ENCODE data around the gene EYA2.
"Not testable (repeated sequence)": the region's sequence is repeated elsewhere in the genome, so short reads cannot be mapped to it uniquely, and the experiment has no call there.

Gene EYA2

DNA sequence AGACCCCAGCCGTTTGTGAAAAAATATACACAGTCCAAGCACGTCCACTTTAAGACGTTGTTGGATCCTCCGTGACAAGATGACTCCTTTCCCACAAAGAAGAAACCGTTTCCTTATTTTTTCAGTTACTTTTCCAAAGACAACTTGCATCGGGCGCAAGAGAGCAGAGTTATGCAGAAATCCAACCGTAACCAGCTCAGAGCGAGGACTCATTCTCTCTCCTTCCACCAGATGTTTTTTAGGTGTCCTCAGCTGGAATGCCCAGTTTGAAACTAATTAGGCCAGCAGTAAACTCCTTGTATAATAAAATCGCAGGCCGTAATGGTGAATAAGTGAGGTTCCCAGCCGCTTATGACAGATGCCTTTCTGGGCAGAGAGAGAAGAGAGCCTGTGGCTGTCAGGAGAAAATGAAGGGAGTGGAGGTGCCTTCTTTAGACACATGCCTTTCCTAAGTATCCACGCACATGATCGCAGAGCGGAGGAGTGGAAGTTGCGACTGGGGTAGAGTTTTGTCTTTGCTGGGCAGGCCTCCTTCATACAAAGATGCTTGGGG is 2.8 kb downstream of the EYA2 start:
- DNase-seq = no peak

DNA sequence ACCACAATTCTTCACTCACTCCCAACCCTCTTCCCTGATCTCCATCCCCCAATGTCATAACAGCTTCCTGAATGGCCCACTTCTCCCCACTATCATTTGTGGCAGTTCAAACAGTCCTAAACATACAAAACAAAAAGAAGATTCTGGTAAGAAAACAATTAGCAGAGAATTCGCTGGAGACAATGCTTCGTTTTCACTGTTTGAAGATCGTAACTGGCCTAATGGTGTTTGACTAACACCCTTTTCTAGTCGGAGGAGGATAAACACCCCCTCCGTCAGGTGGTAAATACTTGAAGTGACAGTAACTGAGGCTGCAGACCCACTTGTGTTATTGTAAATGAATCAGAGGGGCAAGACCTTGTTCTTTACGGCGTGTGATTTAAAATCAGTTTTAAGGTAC is 3.8 kb downstream of the EYA2 start:
- DNase-seq = no peak

DNA sequence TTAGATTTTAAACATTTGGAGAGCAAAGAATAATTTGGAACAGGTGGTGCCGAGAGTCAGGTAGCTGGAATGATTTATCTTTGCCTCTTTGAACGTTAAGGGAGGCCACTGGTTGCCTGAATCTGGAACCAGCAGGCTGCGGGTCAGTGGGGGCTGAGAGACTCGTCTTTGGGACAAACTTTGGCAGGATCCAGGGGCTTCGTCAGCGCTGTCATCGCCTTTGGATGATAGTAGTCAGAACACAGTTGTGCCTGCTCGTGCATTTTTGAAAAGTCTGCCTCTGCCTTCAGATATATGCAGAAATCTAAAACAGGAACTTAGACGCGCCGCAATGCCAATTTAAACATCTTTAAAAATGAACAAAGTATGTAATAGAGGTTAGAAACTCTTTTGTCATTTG is 5.0 kb downstream of the EYA2 start:
- no peak for DNase-seq

GRCh38 chr20:46900086-46900485 is 5.4 kb downstream of the EYA2 start:
- no peak for DNase-seq

- no peak for DNase-seq
Observed at GRCh38 chr20:46900826-46901225, 6.2 kb downstream of the EYA2 start.

GRCh38 chr20:46901638-46902037 is 7.0 kb downstream of the EYA2 start:
- DNase-seq = no peak

GRCh38 chr20:46903256-46903655 is 8.6 kb downstream of the EYA2 start:
- no peak for DNase-seq

DNA sequence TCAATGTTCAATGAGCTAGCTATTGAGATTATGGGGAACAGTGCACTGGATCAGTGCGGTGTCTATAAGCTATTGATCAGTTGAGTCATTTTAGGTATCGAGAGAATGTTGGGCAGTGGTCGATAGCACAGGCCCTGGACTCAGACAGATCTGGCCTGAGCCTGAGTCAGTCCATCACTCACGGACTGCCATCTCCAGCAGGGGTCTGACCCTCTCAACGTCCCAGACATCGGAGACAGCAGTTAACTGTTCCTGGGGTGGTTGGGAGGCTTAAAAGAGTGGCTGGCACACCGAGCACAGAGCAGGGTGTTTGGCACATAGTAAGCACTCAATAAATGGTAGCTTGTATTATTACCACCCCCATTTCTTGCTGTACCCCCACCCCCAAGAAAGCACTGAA is 9.3 kb downstream of the EYA2 start:
- no peak for DNase-seq

DNA sequence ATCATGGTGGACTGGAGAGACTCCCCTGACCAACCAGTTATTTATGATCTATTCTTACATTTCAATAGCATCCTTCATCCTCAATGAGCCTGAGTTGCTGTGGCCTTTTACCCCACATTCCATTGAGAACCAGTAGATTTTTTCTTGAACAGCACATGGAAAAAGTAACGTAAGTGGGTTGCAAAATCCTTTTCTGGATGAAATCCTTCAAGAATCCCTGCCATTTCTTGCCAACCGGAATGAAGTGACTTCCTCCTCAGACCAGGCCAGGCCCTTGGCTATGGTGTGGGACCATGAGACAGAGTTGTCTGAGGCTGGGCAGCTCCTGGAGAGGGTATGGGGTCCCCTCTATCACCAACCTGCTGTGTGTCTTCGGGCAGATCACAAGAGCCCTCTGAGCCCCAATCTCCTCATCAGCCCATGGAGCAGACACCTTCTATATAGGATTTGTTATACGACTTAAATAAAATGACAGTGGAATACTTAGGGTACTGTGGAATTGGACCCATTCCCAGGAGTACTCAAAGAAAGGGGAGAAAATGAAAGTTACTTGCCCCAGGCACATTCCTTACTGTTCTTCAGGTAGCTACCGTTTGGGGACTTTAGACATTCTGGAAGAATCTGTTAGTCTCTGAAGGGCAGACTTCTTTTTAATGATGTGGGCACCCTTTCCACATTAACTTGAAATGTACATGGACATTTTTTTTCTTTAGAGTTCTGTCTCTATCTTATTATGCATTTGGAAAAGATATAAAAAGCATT is 10.9 kb downstream of the EYA2 start:
- no peak for DNase-seq

GRCh38 chr20:46913329-46914044 is 18.8 kb downstream of the EYA2 start:
- no peak for DNase-seq

DNA sequence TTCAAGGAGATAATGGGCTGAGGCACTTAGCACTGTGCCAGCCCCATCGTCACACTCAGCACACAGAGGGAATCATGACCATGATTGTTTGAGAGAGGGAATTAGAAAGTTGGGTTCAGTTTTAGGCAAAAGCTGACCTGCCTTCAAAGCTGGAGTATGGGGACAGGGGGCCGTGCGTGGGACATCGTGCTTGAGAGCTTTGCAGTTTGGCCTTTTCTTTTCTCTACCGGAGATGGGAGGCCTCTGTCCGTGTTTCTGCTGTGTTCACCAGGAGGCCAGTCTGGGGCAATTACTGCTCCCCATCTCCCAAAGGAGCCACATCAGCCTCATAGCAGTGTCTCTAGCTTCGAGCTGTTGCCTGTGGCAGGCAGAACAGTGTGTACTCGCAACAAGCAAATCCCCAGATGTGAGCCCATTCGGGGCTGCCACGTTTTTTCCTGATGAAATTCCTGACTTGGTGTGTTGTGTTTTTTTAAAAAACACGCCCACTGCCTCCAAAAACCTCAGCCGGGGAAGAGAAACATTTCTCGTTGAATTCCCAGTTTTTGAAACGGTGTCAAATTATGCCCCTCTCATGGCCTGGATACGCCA is 20.2 kb downstream of the EYA2 start:
- no peak for DNase-seq

DNA sequence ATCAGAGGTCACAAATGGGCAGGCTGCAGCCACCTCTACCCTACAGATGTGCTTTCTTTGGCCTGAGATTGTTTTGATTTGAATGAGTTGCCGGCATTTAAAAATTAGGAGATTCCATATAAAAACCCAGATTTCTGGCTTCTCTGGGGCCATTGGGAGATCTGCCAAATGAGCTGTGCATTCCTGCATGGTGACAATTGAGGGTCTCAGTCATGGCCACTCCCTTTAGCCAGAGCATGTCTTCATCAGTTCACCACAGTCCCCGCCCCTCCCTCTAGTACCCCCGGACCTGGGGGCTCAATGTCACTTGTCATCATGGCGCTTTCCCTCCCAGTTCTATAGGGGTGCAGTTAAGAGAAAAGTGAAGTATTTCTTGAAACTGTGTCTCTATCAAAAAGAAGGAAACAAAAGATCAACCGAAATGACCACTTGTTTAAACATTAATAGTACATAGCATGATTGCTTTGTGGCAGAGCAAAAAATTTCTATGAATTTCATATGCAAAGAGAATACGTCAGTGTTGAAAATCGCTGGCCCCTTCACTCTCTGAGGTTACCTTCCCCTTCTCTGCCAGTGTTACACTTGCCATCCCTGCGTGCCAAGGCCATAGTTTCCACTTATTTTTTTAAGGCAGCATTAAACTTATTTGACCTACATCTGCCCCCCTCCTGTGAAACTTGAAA is 21.1 kb downstream of the EYA2 start:
- DNase-seq = peak; percentile 31

DNA sequence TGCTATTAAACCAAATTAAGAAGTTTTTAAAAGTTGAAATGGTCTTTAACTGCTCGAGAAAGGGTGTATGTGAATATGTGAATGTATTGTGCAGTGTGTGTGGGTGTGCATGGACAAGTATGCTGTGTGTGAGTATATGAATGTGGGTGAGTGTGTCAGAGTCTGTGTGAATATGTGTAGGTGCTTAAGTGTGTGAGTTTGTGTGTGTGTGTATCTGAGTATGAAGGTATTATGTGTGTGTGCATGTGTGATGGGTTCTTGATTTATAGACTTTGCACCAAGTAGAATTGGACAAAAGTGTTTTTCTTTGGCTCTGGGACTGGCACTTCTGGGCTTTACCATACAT is 21.6 kb downstream of the EYA2 start:
- no peak for DNase-seq

DNA sequence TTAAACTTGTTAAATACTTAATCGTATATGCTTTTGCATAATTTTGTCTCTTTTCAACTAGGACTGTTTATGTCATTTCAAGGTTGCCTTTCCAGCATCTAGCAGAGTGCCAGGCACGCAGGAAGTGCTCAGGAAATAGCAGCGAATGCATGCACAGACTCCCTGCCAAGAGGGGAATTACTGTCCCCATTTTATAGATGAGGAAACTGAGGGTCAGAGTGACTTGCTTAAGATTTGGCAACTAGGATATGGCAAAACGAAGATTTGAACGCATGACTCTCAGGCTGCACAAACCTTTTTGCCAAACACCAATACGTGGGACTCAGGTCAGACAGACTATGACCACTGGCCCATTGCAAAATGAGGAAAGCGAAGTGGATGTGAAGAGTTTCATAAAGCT is 22.5 kb downstream of the EYA2 start:
- no peak for DNase-seq

- no peak for DNase-seq
Observed at GRCh38 chr20:46920114-46920513, 25.5 kb downstream of the EYA2 start.

GRCh38 chr20:46922841-46923240 is 28.2 kb downstream of the EYA2 start:
- DNase-seq = not testable (repeated sequence)

DNA sequence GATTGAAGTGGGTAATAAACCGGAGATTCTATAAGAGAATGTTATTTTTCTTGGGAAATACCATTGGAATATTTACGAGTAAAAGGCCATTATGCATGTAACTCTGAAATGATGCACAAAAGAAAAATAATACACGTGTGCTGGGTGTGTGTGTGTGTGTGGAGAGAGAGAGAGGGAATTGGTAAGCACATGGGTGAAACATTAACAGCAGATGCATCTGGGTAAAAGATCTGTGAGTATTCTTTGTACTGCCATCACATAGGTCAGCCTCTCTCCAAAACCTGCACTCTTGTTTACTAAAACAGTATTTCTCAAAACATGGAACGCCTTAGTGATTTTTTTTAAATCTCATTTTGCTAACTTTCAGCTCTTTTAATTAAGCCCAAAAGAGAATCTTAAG is 28.9 kb downstream of the EYA2 start:
- DNase-seq = no peak

- peak; percentile 48 for DNase-seq
Observed at GRCh38 chr20:46928580-46929132, 34.0 kb downstream of the EYA2 start.

DNA sequence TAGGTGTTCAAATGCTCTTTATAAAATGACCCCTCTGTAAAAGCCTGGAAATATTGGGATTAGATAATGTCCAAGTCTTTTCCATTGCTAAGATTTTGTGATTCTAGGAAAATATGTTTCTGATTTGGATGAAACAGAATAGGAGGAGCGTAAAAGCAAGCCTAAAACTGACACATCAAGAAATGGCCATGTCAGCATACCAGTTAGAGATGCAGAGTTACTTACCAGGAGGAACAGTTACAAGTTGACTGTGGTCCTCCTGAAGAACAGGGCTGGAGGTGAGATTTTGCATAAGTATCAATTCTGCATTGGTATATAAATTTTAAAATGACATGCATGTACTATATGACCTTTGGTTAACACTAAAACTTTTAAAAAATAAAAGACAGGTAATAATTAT is 35.3 kb downstream of the EYA2 start:
- no peak for DNase-seq

DNA sequence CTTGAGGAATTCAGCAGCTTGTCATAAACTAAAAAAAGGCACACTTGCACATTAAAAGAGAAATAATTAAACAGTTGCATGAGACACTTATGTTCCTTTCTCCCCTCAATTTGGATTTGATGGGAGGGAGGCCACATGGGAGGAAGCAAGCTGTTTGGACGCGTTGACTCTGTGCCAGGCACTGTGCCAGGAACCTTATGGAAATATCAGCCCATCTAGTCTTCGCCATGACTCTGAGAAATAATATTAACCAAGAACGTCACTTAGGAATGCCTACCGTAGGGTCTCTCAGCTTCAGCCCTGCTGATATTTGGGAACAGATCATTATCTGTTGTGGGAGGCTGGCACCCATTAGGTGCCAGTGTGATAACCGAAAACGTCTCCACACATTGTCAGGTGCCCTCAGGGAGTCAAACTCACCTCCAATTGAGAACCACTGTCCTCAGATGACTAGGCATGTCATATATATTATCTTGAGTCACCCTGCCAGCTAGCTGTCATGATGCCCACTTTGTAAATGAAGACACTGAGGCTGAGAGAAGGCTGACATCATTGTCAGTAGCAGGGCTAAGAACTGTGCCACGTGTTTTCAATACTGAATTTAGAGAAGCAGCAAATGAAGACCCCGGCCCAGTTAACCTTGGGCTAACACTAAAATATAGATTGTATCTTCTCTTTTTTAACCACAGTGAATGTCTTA is 36.1 kb downstream of the EYA2 start:
- DNase-seq = no peak

DNA sequence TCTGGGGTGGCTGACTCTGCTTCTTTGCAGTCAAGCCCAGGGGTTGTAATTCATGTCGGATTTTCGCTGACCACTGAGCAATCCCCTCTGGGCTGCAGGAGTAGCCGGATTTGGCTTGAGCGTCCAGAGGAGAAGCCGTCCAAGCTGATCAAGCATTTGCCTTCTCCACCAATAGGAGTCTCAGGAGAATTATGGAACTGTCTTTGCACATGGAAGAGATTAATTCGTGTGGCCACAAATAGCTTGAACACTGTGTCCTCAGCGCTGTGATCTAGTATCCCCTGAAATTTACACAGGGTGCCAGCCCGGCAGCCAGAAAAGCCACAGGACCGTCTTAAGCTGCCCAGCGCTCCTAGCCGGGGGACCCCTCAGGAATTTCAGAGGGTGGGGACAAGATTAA is 37.1 kb downstream of the EYA2 start:
- peak; percentile 62 for DNase-seq

GRCh38 chr20:46932439-46932838 is 37.8 kb downstream of the EYA2 start:
- DNase-seq = not testable (repeated sequence)
